H1 (cell line): ENCODE data around the gene KCNIP3. TPM values are rescaled to one million over a fixed set of nuclear protein-coding genes. Genes with fewer than 3 reads are reported as not detected.
A peak's percentile ranks its signal among the peaks of the same experiment; 100 is the strongest.

Experiments used
- ASH2L ChIP-seq: fragments of 200-600, 300-600 bp; sonication (generic); IDR thresholded peaks from one replicate; pipeline ENCODE4 v1.7.1; 2017; ENCODE audit warnings: low read length
- CBX8 ChIP-seq: fragments of 300-800, 300-1000 bp; sonication (generic); IDR thresholded peaks from 2 replicates; pipeline ENCODE4 v1.7.1; 2016; ENCODE audit warnings: low read depth, low read length, borderline replicate concordance
- KDM1A ChIP-seq: fragments of 200-600, 300-600 bp; sonication (generic); IDR thresholded peaks from 2 replicates; pipeline ENCODE4 v1.7.1; 2016; ENCODE audit warnings: mild to moderate bottlenecking, low read length, borderline replicate concordance
- KDM5A ChIP-seq: fragments of 200-600 bp; IDR thresholded peaks from 2 replicates; pipeline ENCODE4 v1.7.1; 2012; ENCODE audit warnings: mild to moderate bottlenecking, low read length, inconsistent platforms, mixed read lengths
- MAFK ChIP-seq: IDR thresholded peaks from 2 replicates; pipeline ENCODE4 v1.6.1; 2012; ENCODE audit warnings: low read depth, mild to moderate bottlenecking, improper control_type of control experiment, low read length
- SAP30 ChIP-seq: fragments of 300-600 bp; sonication (generic); IDR thresholded peaks from 2 replicates; pipeline ENCODE4 v1.7.1; 2012; ENCODE audit warnings: low read length, moderate library complexity, mild to moderate bottlenecking, inconsistent platforms; ENCODE audit not compliant: insufficient read depth, insufficient replicate concordance
- SIN3A ChIP-seq, 2 experiments: IDR thresholded peaks in 1 of 2; conservative IDR thresholded peaks in 1 of 2; 2 replicates each; pipeline ENCODE4 v1.6.1; 2011 to 2012; ENCODE audit warnings: low read length in 2 of 2, improper control_type of control experiment in 1 of 2, low read depth in 1 of 2, mild to moderate bottlenecking in 1 of 2
- polyA plus RNA-seq, 7 experiments: library from polyadenylated mRNA; depleted of rRNA in 3 of 7; stranded (reverse) in 5 of 7; unstranded in 2 of 7; fragments of >200 nt in 5 of 7; fragments of 200-250 nt in 2 of 7; gene quantifications; 1 replicate in 5 of 7; 2 replicates in 1 of 7; 4 replicates in 1 of 7; pipeline versions ENCODE4 v1.2.1 to v1.2.3, GENCODE V29; 2011 to 2013; ENCODE audit warnings: missing spikeins in 2 of 7, mixed read lengths in 2 of 7
- total RNA-seq: library from RNA; stranded (reverse); fragmentation: NEBNext Ultra II Directional; extraction: Animal tissue kit (Norgen Biotek cat#: 25700); gene quantifications from 2 replicates; pipeline ENCODE4 v1.2.1, GENCODE V29; 2021
- TF ChIP-seq, protein P1 (sequence below): fragments of 300-600 bp; sonication (generic); IDR thresholded peaks from 2 replicates; pipeline ENCODE4 v1.7.1; 2012; ENCODE audit warnings: low read length, moderate library complexity, mild to moderate bottlenecking, inconsistent platforms; ENCODE audit not compliant: insufficient replicate concordance

The KCNIP3 gene
- total and polyA plus RNA-seq, 2 of the 8 experiments (the other 6 are each of a cell fraction or from before 2014, with no cell fraction given) = 0.33 to 1.9 TPM

DNA sequence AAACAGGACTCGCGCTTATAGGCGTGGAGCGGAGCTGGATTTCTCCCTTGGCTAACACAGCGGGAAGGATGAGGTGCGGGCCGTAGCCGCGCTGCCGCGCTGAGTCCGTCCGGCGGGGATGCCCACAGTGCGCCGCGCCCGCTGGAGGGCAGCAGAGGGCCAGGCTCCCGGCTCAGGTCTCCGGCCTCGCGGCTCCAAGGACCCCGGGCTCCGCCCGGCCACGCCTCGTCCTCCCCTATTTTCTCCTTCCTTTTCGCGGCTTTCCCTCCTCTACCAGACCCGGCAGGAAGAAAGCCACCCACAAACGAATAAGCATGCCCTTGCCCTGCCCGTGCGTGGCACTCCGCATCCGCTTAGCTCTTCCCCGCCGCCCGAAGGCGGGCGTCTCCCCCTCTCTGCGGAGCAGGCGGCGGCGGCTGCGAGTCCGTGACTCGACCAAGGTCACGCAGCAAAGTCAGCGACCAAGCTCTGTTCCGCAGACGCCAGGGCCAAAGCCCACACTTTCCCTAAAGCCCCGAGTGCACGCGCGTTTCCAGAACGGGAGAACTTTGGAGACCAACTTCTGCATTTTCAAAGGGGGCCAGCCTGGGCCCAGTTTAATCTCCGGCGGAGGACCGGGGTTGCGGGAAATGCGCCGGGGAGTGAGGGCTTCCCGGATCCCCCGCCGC lies 48.5 kb downstream of the KCNIP3 start (continued):
- TF ChIP-seq, protein P1, sequence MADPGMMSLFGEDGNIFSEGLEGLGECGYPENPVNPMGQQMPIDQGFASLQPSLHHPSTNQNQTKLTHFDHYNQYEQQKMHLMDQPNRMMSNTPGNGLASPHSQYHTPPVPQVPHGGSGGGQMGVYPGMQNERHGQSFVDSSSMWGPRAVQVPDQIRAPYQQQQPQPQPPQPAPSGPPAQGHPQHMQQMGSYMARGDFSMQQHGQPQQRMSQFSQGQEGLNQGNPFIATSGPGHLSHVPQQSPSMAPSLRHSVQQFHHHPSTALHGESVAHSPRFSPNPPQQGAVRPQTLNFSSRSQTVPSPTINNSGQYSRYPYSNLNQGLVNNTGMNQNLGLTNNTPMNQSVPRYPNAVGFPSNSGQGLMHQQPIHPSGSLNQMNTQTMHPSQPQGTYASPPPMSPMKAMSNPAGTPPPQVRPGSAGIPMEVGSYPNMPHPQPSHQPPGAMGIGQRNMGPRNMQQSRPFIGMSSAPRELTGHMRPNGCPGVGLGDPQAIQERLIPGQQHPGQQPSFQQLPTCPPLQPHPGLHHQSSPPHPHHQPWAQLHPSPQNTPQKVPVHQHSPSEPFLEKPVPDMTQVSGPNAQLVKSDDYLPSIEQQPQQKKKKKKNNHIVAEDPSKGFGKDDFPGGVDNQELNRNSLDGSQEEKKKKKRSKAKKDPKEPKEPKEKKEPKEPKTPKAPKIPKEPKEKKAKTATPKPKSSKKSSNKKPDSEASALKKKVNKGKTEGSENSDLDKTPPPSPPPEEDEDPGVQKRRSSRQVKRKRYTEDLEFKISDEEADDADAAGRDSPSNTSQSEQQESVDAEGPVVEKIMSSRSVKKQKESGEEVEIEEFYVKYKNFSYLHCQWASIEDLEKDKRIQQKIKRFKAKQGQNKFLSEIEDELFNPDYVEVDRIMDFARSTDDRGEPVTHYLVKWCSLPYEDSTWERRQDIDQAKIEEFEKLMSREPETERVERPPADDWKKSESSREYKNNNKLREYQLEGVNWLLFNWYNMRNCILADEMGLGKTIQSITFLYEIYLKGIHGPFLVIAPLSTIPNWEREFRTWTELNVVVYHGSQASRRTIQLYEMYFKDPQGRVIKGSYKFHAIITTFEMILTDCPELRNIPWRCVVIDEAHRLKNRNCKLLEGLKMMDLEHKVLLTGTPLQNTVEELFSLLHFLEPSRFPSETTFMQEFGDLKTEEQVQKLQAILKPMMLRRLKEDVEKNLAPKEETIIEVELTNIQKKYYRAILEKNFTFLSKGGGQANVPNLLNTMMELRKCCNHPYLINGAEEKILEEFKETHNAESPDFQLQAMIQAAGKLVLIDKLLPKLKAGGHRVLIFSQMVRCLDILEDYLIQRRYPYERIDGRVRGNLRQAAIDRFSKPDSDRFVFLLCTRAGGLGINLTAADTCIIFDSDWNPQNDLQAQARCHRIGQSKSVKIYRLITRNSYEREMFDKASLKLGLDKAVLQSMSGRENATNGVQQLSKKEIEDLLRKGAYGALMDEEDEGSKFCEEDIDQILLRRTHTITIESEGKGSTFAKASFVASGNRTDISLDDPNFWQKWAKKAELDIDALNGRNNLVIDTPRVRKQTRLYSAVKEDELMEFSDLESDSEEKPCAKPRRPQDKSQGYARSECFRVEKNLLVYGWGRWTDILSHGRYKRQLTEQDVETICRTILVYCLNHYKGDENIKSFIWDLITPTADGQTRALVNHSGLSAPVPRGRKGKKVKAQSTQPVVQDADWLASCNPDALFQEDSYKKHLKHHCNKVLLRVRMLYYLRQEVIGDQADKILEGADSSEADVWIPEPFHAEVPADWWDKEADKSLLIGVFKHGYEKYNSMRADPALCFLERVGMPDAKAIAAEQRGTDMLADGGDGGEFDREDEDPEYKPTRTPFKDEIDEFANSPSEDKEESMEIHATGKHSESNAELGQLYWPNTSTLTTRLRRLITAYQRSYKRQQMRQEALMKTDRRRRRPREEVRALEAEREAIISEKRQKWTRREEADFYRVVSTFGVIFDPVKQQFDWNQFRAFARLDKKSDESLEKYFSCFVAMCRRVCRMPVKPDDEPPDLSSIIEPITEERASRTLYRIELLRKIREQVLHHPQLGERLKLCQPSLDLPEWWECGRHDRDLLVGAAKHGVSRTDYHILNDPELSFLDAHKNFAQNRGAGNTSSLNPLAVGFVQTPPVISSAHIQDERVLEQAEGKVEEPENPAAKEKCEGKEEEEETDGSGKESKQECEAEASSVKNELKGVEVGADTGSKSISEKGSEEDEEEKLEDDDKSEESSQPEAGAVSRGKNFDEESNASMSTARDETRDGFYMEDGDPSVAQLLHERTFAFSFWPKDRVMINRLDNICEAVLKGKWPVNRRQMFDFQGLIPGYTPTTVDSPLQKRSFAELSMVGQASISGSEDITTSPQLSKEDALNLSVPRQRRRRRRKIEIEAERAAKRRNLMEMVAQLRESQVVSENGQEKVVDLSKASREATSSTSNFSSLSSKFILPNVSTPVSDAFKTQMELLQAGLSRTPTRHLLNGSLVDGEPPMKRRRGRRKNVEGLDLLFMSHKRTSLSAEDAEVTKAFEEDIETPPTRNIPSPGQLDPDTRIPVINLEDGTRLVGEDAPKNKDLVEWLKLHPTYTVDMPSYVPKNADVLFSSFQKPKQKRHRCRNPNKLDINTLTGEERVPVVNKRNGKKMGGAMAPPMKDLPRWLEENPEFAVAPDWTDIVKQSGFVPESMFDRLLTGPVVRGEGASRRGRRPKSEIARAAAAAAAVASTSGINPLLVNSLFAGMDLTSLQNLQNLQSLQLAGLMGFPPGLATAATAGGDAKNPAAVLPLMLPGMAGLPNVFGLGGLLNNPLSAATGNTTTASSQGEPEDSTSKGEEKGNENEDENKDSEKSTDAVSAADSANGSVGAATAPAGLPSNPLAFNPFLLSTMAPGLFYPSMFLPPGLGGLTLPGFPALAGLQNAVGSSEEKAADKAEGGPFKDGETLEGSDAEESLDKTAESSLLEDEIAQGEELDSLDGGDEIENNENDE = no peak
- no peak for TF ChIP-seq SAP30
- TF ChIP-seq SIN3A (conservative IDR thresholded peaks at IDR 0.05 in 1 of 2, IDR thresholded peaks at IDR 0.05 in 1 of 2; ENCODE audit: low read depth in 1 of 2, low read length in 2 of 2) = no peak
- no peak for TF ChIP-seq CBX8
- TF ChIP-seq ASH2L = no peak
- no peak for TF ChIP-seq KDM5A
- no peak for TF ChIP-seq MAFK
- peak; percentile 72; the same call in 1 of the 2 replicates for TF ChIP-seq KDM1A
